IMR-90 (cell line): ENCODE data around the gene STX2.

ENCODE experiments used
- CEBPB ChIP-seq: IDR thresholded peaks from 2 replicates; pipeline ENCODE4 v1.6.1; 2012; ENCODE audit warnings: low read depth, low read length, improper control_type of control experiment
- FOS ChIP-seq: fragments of 150-350 bp; IDR thresholded peaks from 2 replicates; pipeline ENCODE4 v1.6.1; 2016; ENCODE audit warnings: low read depth, low read length
- MAZ ChIP-seq: IDR thresholded peaks from 2 replicates; pipeline ENCODE4 v1.6.1; 2012; ENCODE audit warnings: low read depth, mild to moderate bottlenecking, low read length, improper control_type of control experiment, moderate library complexity, borderline replicate concordance
- MXI1 ChIP-seq: IDR thresholded peaks from 2 replicates; pipeline ENCODE4 v1.6.1; 2012; ENCODE audit warnings: low read depth, mild to moderate bottlenecking, low read length, moderate library complexity, borderline replicate concordance
- NFE2L2 ChIP-seq: fragments of 150-350 bp; IDR thresholded peaks from 2 replicates; pipeline ENCODE4 v1.6.1; 2016; ENCODE audit warnings: low read depth, mild to moderate bottlenecking, low read length
- POLR2A ChIP-seq: IDR thresholded peaks from 2 replicates; pipeline ENCODE4 v1.6.1; 2012; ENCODE audit warnings: mild to moderate bottlenecking, low read depth, low read length
- RFX5 ChIP-seq: IDR thresholded peaks from 2 replicates; pipeline ENCODE4 v1.8.0; 2012; ENCODE audit warnings: low read depth, mild to moderate bottlenecking, low read length, moderate library complexity
- SMC3 ChIP-seq: fragments of 150-350 bp; IDR thresholded peaks from 2 replicates; pipeline ENCODE4 v1.6.1; 2016; ENCODE audit warnings: low read depth, mild to moderate bottlenecking, antibody characterized with exemption, low read length, moderate library complexity
- TF ChIP-seq, protein P1 (sequence below): conservative IDR thresholded peaks from 2 replicates; pipeline ENCODE4 v1.5.1; 2012; ENCODE audit warnings: mild to moderate bottlenecking, low read depth, low read length, improper control_type of control experiment
- TF ChIP-seq, protein P2 (sequence below): fragments of 150-350 bp; IDR thresholded peaks from 2 replicates; pipeline ENCODE4 v1.6.1; 2017; ENCODE audit warnings: mild to moderate bottlenecking, antibody characterized with exemption, low read length, low read depth

DNA sequence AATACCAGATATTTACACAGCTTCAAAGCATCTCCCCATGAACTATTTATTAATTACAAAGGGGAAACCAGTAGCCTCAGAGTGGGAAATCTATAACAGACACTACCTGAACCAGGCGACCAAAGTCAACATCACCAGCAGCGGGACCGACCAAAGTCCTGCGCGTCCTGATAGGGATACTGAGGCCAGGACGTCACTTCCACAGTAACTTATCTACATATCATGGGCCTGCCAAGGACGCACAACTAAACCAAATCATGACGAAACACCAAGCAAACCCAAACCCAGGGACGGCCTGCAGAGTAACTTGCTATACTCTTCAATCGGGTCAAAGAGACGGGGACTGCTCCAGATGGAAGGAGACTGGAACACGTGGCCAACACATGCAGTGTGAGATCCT is 96.9 kb downstream of the STX2 start:
- TF ChIP-seq, protein P1, sequence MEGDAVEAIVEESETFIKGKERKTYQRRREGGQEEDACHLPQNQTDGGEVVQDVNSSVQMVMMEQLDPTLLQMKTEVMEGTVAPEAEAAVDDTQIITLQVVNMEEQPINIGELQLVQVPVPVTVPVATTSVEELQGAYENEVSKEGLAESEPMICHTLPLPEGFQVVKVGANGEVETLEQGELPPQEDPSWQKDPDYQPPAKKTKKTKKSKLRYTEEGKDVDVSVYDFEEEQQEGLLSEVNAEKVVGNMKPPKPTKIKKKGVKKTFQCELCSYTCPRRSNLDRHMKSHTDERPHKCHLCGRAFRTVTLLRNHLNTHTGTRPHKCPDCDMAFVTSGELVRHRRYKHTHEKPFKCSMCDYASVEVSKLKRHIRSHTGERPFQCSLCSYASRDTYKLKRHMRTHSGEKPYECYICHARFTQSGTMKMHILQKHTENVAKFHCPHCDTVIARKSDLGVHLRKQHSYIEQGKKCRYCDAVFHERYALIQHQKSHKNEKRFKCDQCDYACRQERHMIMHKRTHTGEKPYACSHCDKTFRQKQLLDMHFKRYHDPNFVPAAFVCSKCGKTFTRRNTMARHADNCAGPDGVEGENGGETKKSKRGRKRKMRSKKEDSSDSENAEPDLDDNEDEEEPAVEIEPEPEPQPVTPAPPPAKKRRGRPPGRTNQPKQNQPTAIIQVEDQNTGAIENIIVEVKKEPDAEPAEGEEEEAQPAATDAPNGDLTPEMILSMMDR, result no peak
- TF ChIP-seq POLR2A (no peak), MAZ (no peak), CEBPB (no peak), RFX5 (no peak), NFE2L2 (no peak), MXI1 (no peak), FOS (no peak), SMC3 (no peak)
- TF ChIP-seq, protein P2, sequence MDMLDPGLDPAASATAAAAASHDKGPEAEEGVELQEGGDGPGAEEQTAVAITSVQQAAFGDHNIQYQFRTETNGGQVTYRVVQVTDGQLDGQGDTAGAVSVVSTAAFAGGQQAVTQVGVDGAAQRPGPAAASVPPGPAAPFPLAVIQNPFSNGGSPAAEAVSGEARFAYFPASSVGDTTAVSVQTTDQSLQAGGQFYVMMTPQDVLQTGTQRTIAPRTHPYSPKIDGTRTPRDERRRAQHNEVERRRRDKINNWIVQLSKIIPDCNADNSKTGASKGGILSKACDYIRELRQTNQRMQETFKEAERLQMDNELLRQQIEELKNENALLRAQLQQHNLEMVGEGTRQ, result no peak
